ENCODE measurements around the gene ABCA8. TPM values are rescaled to one million over a fixed set of nuclear protein-coding genes. Genes with fewer than 3 reads are reported as not detected.

ABCA8 gene
- total and polyA plus RNA-seq, 10 of the 15 experiments (the other 5 are each of a cell fraction or from before 2014, with no cell fraction given), result 0.05 to 0.15 TPM; not detected in 8

- 3% methylated on average over 2 of the region's 2 CpGs for WGBS (ENCODE audit: insufficient coverage, insufficient replicate concordance, low lambda C conversion rate, missing lambda C conversion rate)
- ATAC-seq (no peak), DNase-seq (ENCODE audit: low read depth, low spot score) (no peak), FAIRE-seq (no peak)
- ChIA-PET CTCF (no interaction called here), POLR2A (no interaction called here), SMC1A (ENCODE audit: uncharacterized antibody, unreplicated experiment) (no interaction called here), RAD21 (ENCODE audit: unreplicated experiment) (no interaction called here)
- no peaks in the 10 kb centered on the region for H3K9me3 ChIP-seq (replicated peaks; ENCODE audit: control insufficient read depth, insufficient read depth, low read length)
- in situ Hi-C loops (cut with MboI) (no loop called here), intact Hi-C loops (cut with micrococcal nuclease; ENCODE audit: unreplicated experiment) (no loop called here)
- H4K20me1 ChIP-seq (ENCODE audit: control insufficient read depth, insufficient read depth), result no peaks in the 10 kb centered on the region
- no peak overlapping the region for H3K4me2 ChIP-seq (ENCODE audit: control insufficient read depth, insufficient read depth)
- BruUV-seq (replicated peaks), result no TSS peak
- no peaks in the 10 kb centered on the region for H3K4me1 ChIP-seq (ENCODE audit: control insufficient read depth, insufficient read depth, low read length)
- H2AFZ ChIP-seq (ENCODE audit: control insufficient read depth, low read depth, low read length), result no peak overlapping the region
- H3K36me3 ChIP-seq (ENCODE audit: control insufficient read depth in 2 of 2, insufficient read depth in 2 of 2, low read length in 1 of 2), result no peaks in the 10 kb centered on the region
- H3K27me3 ChIP-seq (replicated peaks in 1 of 2; ENCODE audit: control insufficient read depth in 2 of 2, insufficient read depth in 2 of 2, low read length in 1 of 2), result no peaks in the 10 kb centered on the region
- TF ChIP-seq CEBPB (IDR thresholded peaks at IDR 0.05; ENCODE audit: borderline replicate concordance in 1 of 2, low read depth in 2 of 2, low read length in 2 of 2), result no peak
- no peak for TF ChIP-seq ZBTB11 (CRISPR knock-in tag; IDR thresholded peaks at IDR 0.05)
- TF ChIP-seq RB1 (IDR thresholded peaks at IDR 0.05; ENCODE audit: borderline replicate concordance), result no peak
- TF ChIP-seq ZBTB33 (IDR thresholded peaks at IDR 0.05), result no peak
- no peak for TF ChIP-seq CBX5 (IDR thresholded peaks at IDR 0.05; ENCODE audit: low read depth)
- no peak overlapping the region for H3K27ac ChIP-seq (ENCODE audit: control insufficient read depth, insufficient read depth)
- H3K4me3 ChIP-seq, result no peak overlapping the region
- H3K79me2 ChIP-seq (ENCODE audit: control insufficient read depth, insufficient read depth, low read length), result no peaks in the 10 kb centered on the region
- H3K9ac ChIP-seq (ENCODE audit: control insufficient read depth, insufficient read depth, low read length), result no peak overlapping the region
These were observed 124.9 kb downstream of the ABCA8 start for GRCh38 chr17:68830313-68830712.

All from GM12878 (cell line).